Measurements from ENCODE around the gene SLC12A3. TPM values are rescaled to one million over a fixed set of nuclear protein-coding genes. Genes with fewer than 3 reads are reported as not detected.

The SLC12A3 gene
- total and polyA plus RNA-seq, 2 donors (not counting 1 experiment from before 2014, with no cell fraction given), result not detected

DNA sequence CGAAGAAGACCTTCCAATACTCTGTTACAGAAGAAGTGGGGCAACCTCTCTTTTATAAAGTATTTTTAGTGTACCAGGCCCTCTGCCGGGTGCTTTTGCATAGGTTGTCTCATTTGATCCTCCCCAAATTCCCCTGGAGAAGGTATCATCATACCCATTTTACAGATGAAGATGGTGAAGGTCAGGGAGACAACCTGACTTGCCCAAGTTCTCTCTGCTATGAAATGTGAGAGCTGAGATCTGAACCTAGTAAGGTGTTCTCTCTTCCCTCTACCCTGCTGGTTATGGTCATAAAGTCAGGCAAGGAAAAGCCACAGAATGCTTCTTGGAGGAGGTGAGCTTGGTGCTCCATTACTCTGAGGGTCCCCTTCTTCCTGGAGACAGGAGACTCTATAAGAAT lies 38.9 kb downstream of the SLC12A3 start:
- Histone ChIP-seq H3K9me3 (ENCODE audit: control insufficient read depth, insufficient read depth, low read depth, low read length) (no peaks in the 10 kb centered on the region), H2AFZ (ENCODE audit: low read length) (no peak overlapping the region), H3K4me1 (ENCODE audit: control insufficient read depth, extremely low read depth, insufficient read depth, low read length) (no peaks in the 10 kb centered on the region), H3K36me3 (ENCODE audit: control insufficient read depth, insufficient read depth, low read length) (no peaks in the 10 kb centered on the region), H3K27ac (ENCODE audit: insufficient read depth, low read length) (no peak overlapping the region), H3K9ac (ENCODE audit: insufficient read depth, low read length) (no peak overlapping the region), H3K27me3 (ENCODE audit: control insufficient read depth, insufficient read depth, low read length) (peaks cover 7% of the 10 kb centered on the region), H3K4me2 (ENCODE audit: extremely low read depth, insufficient read depth, low read length) (no peak overlapping the region), H3K4me3 (replicated peaks in 1 of 4; ENCODE audit: control extremely low read depth in 1 of 4, insufficient read depth in 1 of 4, low read depth in 3 of 4, low read length in 4 of 4) (no peak overlapping the region), H3K79me2 (ENCODE audit: control insufficient read depth, insufficient read depth, low read length) (no peaks in the 10 kb centered on the region), H4K20me1 (ENCODE audit: control insufficient read depth, extremely low read depth, insufficient read depth, low read length) (no peaks in the 10 kb centered on the region)
- no peak for DNase-seq (ENCODE audit: low read depth in 2 of 2)
- TF ChIP-seq, protein P1, sequence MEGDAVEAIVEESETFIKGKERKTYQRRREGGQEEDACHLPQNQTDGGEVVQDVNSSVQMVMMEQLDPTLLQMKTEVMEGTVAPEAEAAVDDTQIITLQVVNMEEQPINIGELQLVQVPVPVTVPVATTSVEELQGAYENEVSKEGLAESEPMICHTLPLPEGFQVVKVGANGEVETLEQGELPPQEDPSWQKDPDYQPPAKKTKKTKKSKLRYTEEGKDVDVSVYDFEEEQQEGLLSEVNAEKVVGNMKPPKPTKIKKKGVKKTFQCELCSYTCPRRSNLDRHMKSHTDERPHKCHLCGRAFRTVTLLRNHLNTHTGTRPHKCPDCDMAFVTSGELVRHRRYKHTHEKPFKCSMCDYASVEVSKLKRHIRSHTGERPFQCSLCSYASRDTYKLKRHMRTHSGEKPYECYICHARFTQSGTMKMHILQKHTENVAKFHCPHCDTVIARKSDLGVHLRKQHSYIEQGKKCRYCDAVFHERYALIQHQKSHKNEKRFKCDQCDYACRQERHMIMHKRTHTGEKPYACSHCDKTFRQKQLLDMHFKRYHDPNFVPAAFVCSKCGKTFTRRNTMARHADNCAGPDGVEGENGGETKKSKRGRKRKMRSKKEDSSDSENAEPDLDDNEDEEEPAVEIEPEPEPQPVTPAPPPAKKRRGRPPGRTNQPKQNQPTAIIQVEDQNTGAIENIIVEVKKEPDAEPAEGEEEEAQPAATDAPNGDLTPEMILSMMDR (conservative IDR thresholded peaks at IDR 0.05 in 1 of 2, IDR thresholded peaks at IDR 0.05 in 1 of 2; ENCODE audit: low read depth in 1 of 2, low read length in 2 of 2), result no peak
- TF ChIP-seq EZH2 (IDR thresholded peaks at IDR 0.05; ENCODE audit: low read length, missing control alignments), result no peak

DNA sequence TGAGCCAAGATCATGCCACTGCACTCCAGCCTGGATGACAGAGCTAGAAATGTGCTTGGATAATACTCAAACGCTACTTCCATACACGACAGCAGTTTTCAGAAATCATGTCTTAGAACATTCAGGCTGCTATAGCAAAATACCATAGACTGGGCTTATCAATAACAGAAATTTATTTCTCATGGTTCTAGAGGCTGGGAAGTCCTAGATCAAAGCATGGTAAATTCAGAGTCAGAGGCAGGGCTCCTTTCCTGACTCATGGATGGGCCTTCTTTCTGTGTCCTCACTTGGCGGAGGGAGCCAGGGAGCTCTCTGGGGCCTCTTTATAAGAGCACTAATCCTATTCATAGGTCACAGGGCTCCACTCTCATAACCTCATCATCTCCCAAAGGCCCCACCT lies 42.4 kb downstream of the SLC12A3 start:
- Histone ChIP-seq H3K79me2 (ENCODE audit: control insufficient read depth, insufficient read depth, low read length) (no peaks in the 10 kb centered on the region), H3K9ac (ENCODE audit: insufficient read depth, low read length) (no peak overlapping the region), H3K4me3 (replicated peaks in 1 of 4; ENCODE audit: control extremely low read depth in 1 of 4, insufficient read depth in 1 of 4, low read depth in 3 of 4, low read length in 4 of 4) (no peak overlapping the region), H2AFZ (ENCODE audit: low read length) (no peak overlapping the region), H3K4me1 (ENCODE audit: control insufficient read depth, extremely low read depth, insufficient read depth, low read length) (peaks cover 2% of the 10 kb centered on the region), H3K9me3 (ENCODE audit: control insufficient read depth, insufficient read depth, low read depth, low read length) (no peaks in the 10 kb centered on the region), H4K20me1 (ENCODE audit: control insufficient read depth, extremely low read depth, insufficient read depth, low read length) (no peaks in the 10 kb centered on the region), H3K27me3 (ENCODE audit: control insufficient read depth, insufficient read depth, low read length) (peaks cover 7% of the 10 kb centered on the region), H3K36me3 (ENCODE audit: control insufficient read depth, insufficient read depth, low read length) (no peaks in the 10 kb centered on the region), H3K4me2 (ENCODE audit: extremely low read depth, insufficient read depth, low read length) (no peak overlapping the region), H3K27ac (ENCODE audit: insufficient read depth, low read length) (no peak overlapping the region)
- no peak for DNase-seq (ENCODE audit: low read depth in 2 of 2)
- TF ChIP-seq, protein P1 (conservative IDR thresholded peaks at IDR 0.05 in 1 of 2, IDR thresholded peaks at IDR 0.05 in 1 of 2; ENCODE audit: low read depth in 1 of 2, low read length in 2 of 2), result no peak
- TF ChIP-seq EZH2 (IDR thresholded peaks at IDR 0.05; ENCODE audit: low read length, missing control alignments), result no peak

DNA sequence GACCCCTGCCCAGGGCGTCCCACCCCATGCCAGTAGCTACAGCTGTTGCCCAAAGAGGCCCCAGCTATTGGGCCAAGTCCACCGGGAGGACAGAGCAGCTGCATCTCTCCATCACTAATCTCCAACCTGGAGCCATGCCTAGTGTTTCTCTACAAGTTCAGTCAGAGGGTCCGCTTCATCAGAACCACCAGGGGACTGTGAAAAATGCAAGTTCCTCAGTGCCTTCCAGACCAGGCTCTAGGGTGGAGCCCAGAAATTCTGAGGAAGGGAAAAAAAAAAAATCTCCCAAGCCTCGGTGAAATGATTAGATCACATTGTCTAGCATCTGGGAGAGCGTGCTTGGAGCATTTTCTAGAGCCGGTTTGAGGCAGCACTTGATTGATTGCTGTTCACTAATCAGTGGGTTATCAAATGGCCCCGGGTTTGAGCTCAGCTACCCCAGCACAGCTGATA lies 44.5 kb downstream of the SLC12A3 start:
- Histone ChIP-seq H4K20me1 (ENCODE audit: control insufficient read depth, extremely low read depth, insufficient read depth, low read length) (no peaks in the 10 kb centered on the region), H3K36me3 (ENCODE audit: control insufficient read depth, insufficient read depth, low read length) (no peaks in the 10 kb centered on the region), H3K4me2 (ENCODE audit: extremely low read depth, insufficient read depth, low read length) (no peak overlapping the region), H3K4me1 (ENCODE audit: control insufficient read depth, extremely low read depth, insufficient read depth, low read length) (peaks cover 2% of the 10 kb centered on the region), H3K4me3 (replicated peaks in 1 of 4; ENCODE audit: control extremely low read depth in 1 of 4, insufficient read depth in 1 of 4, low read depth in 3 of 4, low read length in 4 of 4) (no peak overlapping the region), H3K27me3 (ENCODE audit: control insufficient read depth, insufficient read depth, low read length) (peaks cover 3% of the 10 kb centered on the region), H3K27ac (ENCODE audit: insufficient read depth, low read length) (no peak overlapping the region), H3K79me2 (ENCODE audit: control insufficient read depth, insufficient read depth, low read length) (no peaks in the 10 kb centered on the region), H3K9me3 (ENCODE audit: control insufficient read depth, insufficient read depth, low read depth, low read length) (no peaks in the 10 kb centered on the region), H2AFZ (ENCODE audit: low read length) (no peak overlapping the region), H3K9ac (ENCODE audit: insufficient read depth, low read length) (no peak overlapping the region)
- DNase-seq (ENCODE audit: low read depth in 2 of 2), result peak in 1 of 2 donors; percentile 26
- TF ChIP-seq EZH2 (IDR thresholded peaks at IDR 0.05; ENCODE audit: low read length, missing control alignments), result no peak
- TF ChIP-seq, protein P1 (conservative IDR thresholded peaks at IDR 0.05 in 1 of 2, IDR thresholded peaks at IDR 0.05 in 1 of 2; ENCODE audit: low read depth in 1 of 2, low read length in 2 of 2), result no peak

Measured in fibroblast of lung (primary cell).